Endothelial cell of umbilical vein (primary cell): ENCODE results near the gene TMC4. TPM values are rescaled to one million over a fixed set of nuclear protein-coding genes. Genes with fewer than 3 reads are reported as not detected.

ENCODE experiments used
- BruUV-seq: library from RNA; stranded (reverse); fragments of 400-500 nt; replicated peaks from 2 replicates; lab custom pipeline; 2021; lab: Mats Ljungman, UMichigan
- CTCF ChIA-PET: fragments of 300-600, 350-600 bp; sonication (Branson Sonifier 250); formaldehyde crosslinking; loops from one replicate; lab custom pipeline; 2021; ENCODE audit warnings: antibody characterized with exemption, inconsistent platforms; lab: Charles Lee
- POLR2A ChIA-PET: fragments of 300-600, 350-600 bp; sonication (Branson Sonifier 250); formaldehyde crosslinking; loops from one replicate; lab custom pipeline; 2021; ENCODE audit warnings: antibody characterized with exemption, inconsistent platforms; lab: Charles Lee
- DNase-seq: peaks from one replicate; pipeline ENCODE4 v3.0.0-alpha.2; 2011; ENCODE audit warnings: low read depth, low spot score
- FAIRE-seq: peaks from 2 replicates; lab custom pipeline; 2011; peaks lifted over from hg19 to GRCh38; lab: Jason Lieb, UNC
- H2AFZ ChIP-seq: 2 replicates; pipeline ENCODE4 v1.6.0; 2012; ENCODE audit warnings: low read depth, low read length, control low read depth, inconsistent platforms
- H3K27ac ChIP-seq: 2 replicates; pipeline ENCODE4 v1.5.1; 2011; ENCODE audit warnings: low read depth, mild to moderate bottlenecking, control low read depth, low read length, moderate library complexity; ENCODE audit not compliant: insufficient read depth
- H3K27me3 ChIP-seq, 2 experiments: 2 replicates each; pipeline versions ENCODE4 v1.6.0 to v1.6.1; 2011; ENCODE audit warnings: low read length in 2 of 2, mixed read lengths in 1 of 2; ENCODE audit not compliant: control insufficient read depth in 2 of 2, insufficient read depth in 2 of 2
- H3K36me3 ChIP-seq, 2 experiments: 2 replicates in 1 of 2; 3 replicates in 1 of 2; pipeline ENCODE4 v1.5.1; 2011; ENCODE audit warnings: low read length in 2 of 2, mild to moderate bottlenecking in 1 of 2, moderate library complexity in 1 of 2; ENCODE audit not compliant: control insufficient read depth in 2 of 2, insufficient read depth in 2 of 2; ENCODE audit errors: extremely low read depth in 1 of 2
- H3K4me1 ChIP-seq: 3 replicates; pipeline ENCODE4 v1.5.1; 2011; ENCODE audit warnings: mild to moderate bottlenecking, low read length; ENCODE audit not compliant: control insufficient read depth, insufficient read depth; ENCODE audit errors: extremely low read depth
- H3K4me2 ChIP-seq: 2 replicates; pipeline ENCODE4 v1.6.1; 2011; ENCODE audit warnings: low read length, control low read depth, mixed read lengths; ENCODE audit not compliant: insufficient read depth
- H3K4me3 ChIP-seq, 3 experiments: fragments of 200-600 bp in 1 of 3; sonication (generic), shearing (Covaris generic) in 1 of 3; replicated peaks in 1 of 3; 2 replicates each; pipeline ENCODE4 v1.5.1; 2011 to 2016; ENCODE audit warnings: control low read depth in 3 of 3, low read length in 3 of 3, mild to moderate bottlenecking in 2 of 3, inconsistent platforms in 1 of 3, low read depth in 1 of 3, moderate library complexity in 1 of 3; ENCODE audit not compliant: insufficient read depth in 1 of 3
- H3K79me2 ChIP-seq: 2 replicates; pipeline ENCODE4 v1.6.0; 2012; ENCODE audit warnings: low read length, inconsistent platforms; ENCODE audit not compliant: control insufficient read depth, insufficient read depth
- H3K9ac ChIP-seq: replicated peaks from 2 replicates; pipeline ENCODE3; 2011; ENCODE audit warnings: low read length, control low read depth; ENCODE audit not compliant: insufficient read depth; ENCODE audit errors: extremely low read depth
- H3K9me1 ChIP-seq: replicated peaks from 3 replicates; pipeline ENCODE4 v1.6.0; 2011; ENCODE audit warnings: mild to moderate bottlenecking, low read length; ENCODE audit not compliant: control insufficient read depth, insufficient read depth; ENCODE audit errors: extremely low read depth
- H3K9me3 ChIP-seq: replicated peaks from 2 replicates; pipeline ENCODE4 v1.5.1; 2012; ENCODE audit warnings: low read length, inconsistent platforms; ENCODE audit not compliant: control insufficient read depth, insufficient read depth
- H4K20me1 ChIP-seq: replicated peaks from 2 replicates; pipeline ENCODE3; 2011; ENCODE audit warnings: mild to moderate bottlenecking, low read length; ENCODE audit not compliant: control insufficient read depth, insufficient read depth; ENCODE audit errors: extremely low read depth
- EZH2 ChIP-seq: IDR thresholded peaks from 2 replicates; pipeline ENCODE4 v1.6.1; 2012; ENCODE audit warnings: borderline replicate concordance, low read depth, mild to moderate bottlenecking, moderate library complexity, low read length, inconsistent platforms; ENCODE audit not compliant: severe bottlenecking
- FOS ChIP-seq: IDR thresholded peaks from 2 replicates; pipeline ENCODE4 v1.6.1; 2011; ENCODE audit warnings: mild to moderate bottlenecking, low read length, moderate library complexity, borderline replicate concordance; ENCODE audit not compliant: insufficient read depth
- GATA2 ChIP-seq: IDR thresholded peaks from 2 replicates; pipeline ENCODE4 v1.7.0; 2011; ENCODE audit warnings: low read depth, mild to moderate bottlenecking, moderate library complexity, mixed read lengths, low read length; ENCODE audit not compliant: insufficient read length, insufficient read depth
- JUN ChIP-seq: IDR thresholded peaks from 2 replicates; pipeline ENCODE4 v1.6.1; 2011; ENCODE audit warnings: borderline replicate concordance, low read depth; ENCODE audit not compliant: insufficient read length, insufficient read depth
- MYC ChIP-seq: IDR thresholded peaks from one replicate; pipeline ENCODE4 v1.6.1; 2011; ENCODE audit warnings: mild to moderate bottlenecking, low read depth, low read length
- POLR2A ChIP-seq: IDR thresholded peaks from 2 replicates; pipeline ENCODE4 v1.6.1; 2012; ENCODE audit warnings: low read depth, mild to moderate bottlenecking, control low read depth, low read length
- POLR2AphosphoS5 ChIP-seq: IDR thresholded peaks from 2 replicates; pipeline ENCODE4 v1.6.1; 2012; ENCODE audit warnings: low read depth, mild to moderate bottlenecking, control low read depth, low read length, moderate library complexity; ENCODE audit not compliant: insufficient read depth
- dilution Hi-C: fragments of 300-500 bp; cut with MboI; formaldehyde crosslinking; loops from one replicate; pipeline ENCODE4 v1.15.0; 2019; ENCODE audit warnings: low sequenced_read_pairs; ENCODE audit not compliant: extremely low pct_ligation_motif_present
- intact Hi-C: fragments of 100-400 bp; cut with micrococcal nuclease; formaldehyde crosslinking; loops from one replicate; pipeline ENCODE4 v1.10.0; 2022
- polyA plus RNA-seq, 4 experiments: library from polyadenylated mRNA; depleted of rRNA in 3 of 4; stranded (reverse) in 3 of 4; unstranded in 1 of 4; fragments of >200 nt; gene quantifications; 2 replicates each; pipeline versions ENCODE4 v1.2.1 to v1.2.3, GENCODE V29; 2011 to 2012; ENCODE audit warnings: missing spikeins in 1 of 4
- total RNA-seq: library from RNA; stranded (reverse); gene quantifications from 2 replicates; pipeline ENCODE4 v1.2.3, GENCODE V29; 2021
- TF ChIP-seq, protein P1 (sequence below): IDR thresholded peaks from 2 replicates; pipeline ENCODE4 v1.6.1; 2011; ENCODE audit not compliant: insufficient read depth, insufficient read length
- TF ChIP-seq, protein P2 (sequence below), 2 donors: IDR thresholded peaks; 1 replicate in 1 of 2; 2 replicates in 1 of 2; pipeline ENCODE4 v1.5.1; 2011; ENCODE audit warnings: low read length in 2 of 2, mild to moderate bottlenecking in 2 of 2, moderate library complexity in 2 of 2, control low read depth in 1 of 2, inconsistent platforms in 1 of 2, low read depth in 1 of 2; ENCODE audit not compliant: insufficient read depth in 1 of 2; ENCODE audit errors: extremely low read depth in 1 of 2

TMC4 gene
- total and polyA plus RNA-seq, 2 donors (not counting 3 experiments of a cell fraction or from before 2014, with no cell fraction given): 0.71 to 1.7 TPM

DNA sequence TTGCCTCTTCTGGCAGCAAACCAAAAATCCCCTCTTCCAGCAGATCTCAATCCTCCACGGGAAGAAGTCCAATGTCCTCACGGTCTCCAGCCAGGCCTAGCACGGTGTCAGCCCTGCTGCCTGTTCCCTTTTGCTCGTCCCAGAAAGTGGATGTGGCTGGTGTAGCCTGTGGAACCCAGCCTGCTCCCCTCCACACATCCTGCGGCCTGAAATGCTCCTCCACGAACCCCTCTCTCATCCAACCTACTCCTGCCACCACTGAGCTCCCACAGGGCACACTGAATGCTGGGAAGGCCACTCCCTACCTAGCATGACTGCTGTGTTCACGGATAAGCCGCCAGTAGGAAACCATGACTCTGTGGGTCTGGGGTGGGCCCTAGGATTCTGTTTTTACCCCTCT is 13.4 kb upstream of the TMC4 start:
- Histone ChIP-seq H2AFZ (no peak overlapping the region), H3K79me2 (peaks cover 31% of the 10 kb centered on the region), H3K9ac (no peak overlapping the region), H4K20me1 (no peaks in the 10 kb centered on the region), H3K4me3 (no peak overlapping the region), H3K4me2 (no peak overlapping the region), H3K27ac (no peak overlapping the region), H3K27me3 (no peaks in the 10 kb centered on the region), H3K9me1 (no peaks in the 10 kb centered on the region), H3K9me3 (no peaks in the 10 kb centered on the region), H3K36me3 (peaks cover 7 to 17% of the 10 kb centered on the region in 2 experiments), H3K4me1 (peaks cover 9% of the 10 kb centered on the region)
- BruUV-seq: no TSS peak
- TF ChIP-seq, protein P1, sequence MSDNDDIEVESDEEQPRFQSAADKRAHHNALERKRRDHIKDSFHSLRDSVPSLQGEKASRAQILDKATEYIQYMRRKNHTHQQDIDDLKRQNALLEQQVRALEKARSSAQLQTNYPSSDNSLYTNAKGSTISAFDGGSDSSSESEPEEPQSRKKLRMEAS: no peak
- TF ChIP-seq POLR2A: no peak
- TF ChIP-seq POLR2AphosphoS5: no peak
- TF ChIP-seq EZH2: no peak
- no peak for TF ChIP-seq GATA2
- no peak for TF ChIP-seq JUN
- TF ChIP-seq, protein P2, sequence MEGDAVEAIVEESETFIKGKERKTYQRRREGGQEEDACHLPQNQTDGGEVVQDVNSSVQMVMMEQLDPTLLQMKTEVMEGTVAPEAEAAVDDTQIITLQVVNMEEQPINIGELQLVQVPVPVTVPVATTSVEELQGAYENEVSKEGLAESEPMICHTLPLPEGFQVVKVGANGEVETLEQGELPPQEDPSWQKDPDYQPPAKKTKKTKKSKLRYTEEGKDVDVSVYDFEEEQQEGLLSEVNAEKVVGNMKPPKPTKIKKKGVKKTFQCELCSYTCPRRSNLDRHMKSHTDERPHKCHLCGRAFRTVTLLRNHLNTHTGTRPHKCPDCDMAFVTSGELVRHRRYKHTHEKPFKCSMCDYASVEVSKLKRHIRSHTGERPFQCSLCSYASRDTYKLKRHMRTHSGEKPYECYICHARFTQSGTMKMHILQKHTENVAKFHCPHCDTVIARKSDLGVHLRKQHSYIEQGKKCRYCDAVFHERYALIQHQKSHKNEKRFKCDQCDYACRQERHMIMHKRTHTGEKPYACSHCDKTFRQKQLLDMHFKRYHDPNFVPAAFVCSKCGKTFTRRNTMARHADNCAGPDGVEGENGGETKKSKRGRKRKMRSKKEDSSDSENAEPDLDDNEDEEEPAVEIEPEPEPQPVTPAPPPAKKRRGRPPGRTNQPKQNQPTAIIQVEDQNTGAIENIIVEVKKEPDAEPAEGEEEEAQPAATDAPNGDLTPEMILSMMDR (IDR thresholded peaks at IDR 0.05; ENCODE audit: extremely low read depth in 1 of 2, insufficient read depth in 1 of 2, low read depth in 1 of 2, low read length in 2 of 2): no peak
- TF ChIP-seq FOS: no peak
- no peak for TF ChIP-seq MYC
- no peak for FAIRE-seq
- ChIA-PET POLR2A (no interaction called here), CTCF (interaction anchor here (1.1 kb wide), 1 partner anchor 18 kb away, joined by 4 read pairs; no protein-coding TSS in a partner anchor)
- intact Hi-C loops (no loop called here), dilution Hi-C loops (no loop called here)
- DNase-seq: no peak
